Measurements from ENCODE around the gene TECPR1.

TECPR1 gene

DNA sequence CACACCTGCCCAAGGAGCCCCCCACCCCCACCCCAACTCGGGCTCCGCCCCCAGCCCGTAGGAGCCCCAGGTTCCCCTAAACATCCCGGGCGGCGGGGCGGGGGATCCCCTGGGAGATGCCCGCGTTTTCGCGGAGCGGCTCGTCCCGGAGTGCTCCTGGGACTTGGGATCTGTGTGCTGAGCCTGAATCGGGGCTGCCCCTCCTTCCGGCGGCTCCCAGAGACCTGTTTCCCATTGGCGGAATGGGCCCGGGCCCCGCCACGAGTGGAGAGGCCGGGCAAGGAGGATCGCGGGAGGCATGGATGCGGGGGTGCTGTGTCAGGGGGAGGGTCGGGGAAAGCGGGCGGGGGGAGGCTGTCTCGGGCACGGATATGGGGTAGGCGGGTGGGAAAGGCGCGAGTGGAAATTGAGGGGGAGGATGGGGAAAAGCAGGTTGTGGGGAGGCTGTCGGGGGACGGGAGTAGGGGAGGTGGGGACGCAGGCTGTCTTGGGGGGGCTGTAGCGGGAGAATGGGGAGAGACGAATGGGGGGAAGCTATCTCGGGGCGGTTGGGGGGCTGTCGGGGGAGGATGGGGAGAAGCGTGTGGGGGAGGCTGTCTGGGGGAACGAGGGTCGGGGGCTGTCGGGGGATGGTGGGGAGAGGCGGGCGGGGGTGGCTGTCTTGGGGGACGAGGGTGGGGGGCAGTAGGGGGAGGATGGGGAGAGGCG, 41.4 kb downstream of the TECPR1 start:
- no peaks in the 10 kb centered on the region for H3K4me1 ChIP-seq (ENCODE audit: low read length)
- H3F3A ChIP-seq (ENCODE audit: insufficient read depth, low read length) = peaks cover 9% of the 10 kb centered on the region; the same call in 1 of the 2 replicates
- no peaks in the 10 kb centered on the region for H3K27me3 ChIP-seq (replicated peaks; ENCODE audit: insufficient read depth, low read length)
- DNase-seq = no peak
- H3K9me3 ChIP-seq (replicated peaks; ENCODE audit: insufficient read depth, low read length) = no peaks in the 10 kb centered on the region
- H4K20me1 ChIP-seq (ENCODE audit: insufficient read depth, low read length) = no peaks in the 10 kb centered on the region
- no peaks in the 10 kb centered on the region; the same call in 1 of the 2 replicates for H3K36me3 ChIP-seq (replicated peaks; ENCODE audit: insufficient read depth, low read length)
- no peak overlapping the region for H2AFZ ChIP-seq (ENCODE audit: low read length)
- H3K9ac ChIP-seq (ENCODE audit: low read length) = no peak overlapping the region
- no peaks in the 10 kb centered on the region for H3K9me2 ChIP-seq (replicated peaks; ENCODE audit: insufficient read depth, low read length)
- H3K79me2 ChIP-seq (ENCODE audit: low read length) = peaks cover 25% of the 10 kb centered on the region
- no peak overlapping the region for H3K27ac ChIP-seq (ENCODE audit: low read length)
- H3K4me2 ChIP-seq (ENCODE audit: low read depth, low read length) = no peak overlapping the region
- no peak overlapping the region for H3K4me3 ChIP-seq (ENCODE audit: low read length)
- TF ChIP-seq EZH2phosphoT487 (IDR thresholded peaks at IDR 0.05; ENCODE audit: low read length) = no peak
- TF ChIP-seq EZH2 (optimal IDR thresholded peaks at IDR 0.05; ENCODE audit: low read depth, low read length) = no peak
- TF ChIP-seq CTCF (IDR thresholded peaks at IDR 0.05; ENCODE audit: low read length) = no peak

DNA sequence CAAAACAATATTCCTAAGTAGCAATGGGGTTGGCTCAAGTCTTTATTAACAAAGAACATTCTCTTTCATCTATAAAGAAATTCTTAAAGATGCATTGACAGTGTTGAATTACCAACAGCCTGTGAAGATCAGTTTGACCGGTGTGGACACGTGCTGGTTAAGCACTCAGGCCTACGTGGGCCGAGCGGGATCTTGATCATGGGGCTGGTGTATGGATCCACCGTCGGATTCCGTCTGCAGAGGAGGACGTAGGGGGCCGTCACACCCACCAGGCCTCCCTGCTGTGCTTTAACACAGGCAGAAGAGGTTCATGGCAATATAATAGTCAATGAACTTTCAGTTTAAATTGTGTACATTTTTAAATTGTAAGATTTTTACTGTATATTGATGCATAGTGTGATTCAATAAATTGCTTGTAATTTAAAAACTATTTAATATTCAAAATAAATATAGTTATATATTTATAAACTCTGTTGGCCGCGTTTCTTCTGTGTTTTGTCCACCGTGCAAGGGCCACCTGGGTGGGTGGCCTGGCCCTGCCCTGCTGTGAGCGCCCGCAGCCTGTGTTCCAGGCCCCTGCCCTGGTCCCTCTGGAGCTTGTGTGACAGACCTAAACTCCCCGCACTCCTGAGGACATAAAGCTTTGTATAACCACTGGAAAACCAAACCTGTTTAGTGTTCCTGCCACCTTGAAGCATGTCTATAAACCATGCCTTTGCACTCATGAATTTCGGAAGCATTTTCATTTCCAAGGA, 42.7 kb downstream of the TECPR1 start:
- Histone ChIP-seq H3F3A (ENCODE audit: insufficient read depth, low read length) (peaks cover 9% of the 10 kb centered on the region; the same call in 1 of the 2 replicates), H2AFZ (ENCODE audit: low read length) (no peak overlapping the region), H3K27ac (ENCODE audit: low read length) (no peak overlapping the region), H3K4me2 (ENCODE audit: low read depth, low read length) (no peak overlapping the region), H3K36me3 (replicated peaks; ENCODE audit: insufficient read depth, low read length) (no peaks in the 10 kb centered on the region; the same call in 1 of the 2 replicates), H3K9me2 (replicated peaks; ENCODE audit: insufficient read depth, low read length) (no peaks in the 10 kb centered on the region), H3K27me3 (replicated peaks; ENCODE audit: insufficient read depth, low read length) (no peaks in the 10 kb centered on the region), H4K20me1 (ENCODE audit: insufficient read depth, low read length) (no peaks in the 10 kb centered on the region), H3K79me2 (ENCODE audit: low read length) (peaks cover 25% of the 10 kb centered on the region), H3K9me3 (replicated peaks; ENCODE audit: insufficient read depth, low read length) (no peaks in the 10 kb centered on the region), H3K4me1 (ENCODE audit: low read length) (no peaks in the 10 kb centered on the region), H3K4me3 (ENCODE audit: low read length) (no peak overlapping the region), H3K9ac (ENCODE audit: low read length) (no peak overlapping the region)
- no peak for TF ChIP-seq EZH2 (optimal IDR thresholded peaks at IDR 0.05; ENCODE audit: low read depth, low read length)
- TF ChIP-seq EZH2phosphoT487 (IDR thresholded peaks at IDR 0.05; ENCODE audit: low read length) = no peak
- no peak for TF ChIP-seq CTCF (IDR thresholded peaks at IDR 0.05; ENCODE audit: low read length)
- no peak for DNase-seq

DNA sequence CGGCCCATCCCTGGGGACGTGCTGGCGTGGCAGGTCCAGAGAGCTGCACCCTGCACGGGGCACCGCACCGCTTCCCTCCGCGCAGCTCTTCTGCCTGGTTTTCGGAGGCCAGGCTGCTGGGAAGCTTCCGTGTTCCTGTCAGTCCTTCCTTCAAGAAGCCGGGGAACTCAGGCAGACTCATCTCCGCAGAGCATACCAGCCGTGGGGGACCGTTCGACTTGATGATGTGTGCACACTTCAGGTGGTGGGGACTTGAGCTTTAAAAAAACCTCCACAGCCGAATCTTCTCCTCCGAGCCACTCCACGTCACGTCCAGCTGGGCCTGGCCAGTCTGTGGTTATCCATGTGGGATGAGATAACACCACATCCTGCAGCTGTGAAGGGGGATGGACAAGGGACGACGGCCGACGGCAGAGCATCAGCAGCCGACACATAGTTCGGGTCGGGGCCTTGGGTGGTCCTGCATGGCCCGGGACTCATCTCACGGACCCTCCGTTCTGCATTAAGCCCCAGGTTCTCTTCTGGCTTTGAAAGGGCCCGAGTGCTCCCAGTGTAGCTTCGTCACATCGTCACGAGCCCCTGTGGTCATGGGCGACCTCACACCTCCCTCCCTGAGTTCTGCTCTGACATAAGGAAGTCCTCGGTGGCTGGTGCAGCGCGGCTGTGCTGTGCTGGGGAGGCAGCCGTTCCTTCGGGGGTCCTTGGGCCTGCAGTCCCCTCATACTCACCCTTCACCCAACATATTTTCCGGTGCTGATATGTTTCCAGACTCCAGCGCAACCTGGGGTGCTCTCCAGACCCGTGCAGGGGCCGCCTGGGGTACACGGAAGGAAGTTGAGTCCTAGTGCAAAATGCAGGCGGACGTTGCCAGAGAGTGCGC, 45.3 kb downstream of the TECPR1 start:
- no peak overlapping the region for H3K4me3 ChIP-seq (ENCODE audit: low read length)
- H3K4me2 ChIP-seq (ENCODE audit: low read depth, low read length) = no peak overlapping the region
- H3K27ac ChIP-seq (ENCODE audit: low read length) = no peak overlapping the region
- TF ChIP-seq EZH2 (optimal IDR thresholded peaks at IDR 0.05; ENCODE audit: low read depth, low read length) (no peak), EZH2phosphoT487 (IDR thresholded peaks at IDR 0.05; ENCODE audit: low read length) (no peak), CTCF (IDR thresholded peaks at IDR 0.05; ENCODE audit: low read length) (no peak)
- no peaks in the 10 kb centered on the region for H3K9me2 ChIP-seq (replicated peaks; ENCODE audit: insufficient read depth, low read length)
- H3F3A ChIP-seq (ENCODE audit: insufficient read depth, low read length) = peaks cover 19% of the 10 kb centered on the region
- H3K79me2 ChIP-seq (ENCODE audit: low read length) = peaks cover 15% of the 10 kb centered on the region
- H3K4me1 ChIP-seq (ENCODE audit: low read length) = peaks cover 17% of the 10 kb centered on the region
- H3K9ac ChIP-seq (ENCODE audit: low read length) = no peak overlapping the region
- no peaks in the 10 kb centered on the region for H3K9me3 ChIP-seq (replicated peaks; ENCODE audit: insufficient read depth, low read length)
- no peaks in the 10 kb centered on the region for H3K27me3 ChIP-seq (replicated peaks; ENCODE audit: insufficient read depth, low read length)
- DNase-seq = no peak
- H3K36me3 ChIP-seq (replicated peaks; ENCODE audit: insufficient read depth, low read length) = no peaks in the 10 kb centered on the region; the same call in 1 of the 2 replicates
- H4K20me1 ChIP-seq (ENCODE audit: insufficient read depth, low read length) = no peaks in the 10 kb centered on the region
- no peak overlapping the region for H2AFZ ChIP-seq (ENCODE audit: low read length)
